OCI-LY7 (cell line): ENCODE data around the gene FKBP1A.

Source experiments
- CTCF ChIP-seq: fragments of 200-600 bp; sonication (generic); conservative IDR thresholded peaks from 2 replicates; pipeline ENCODE4 v1.5.1; 2014; ENCODE audit warnings: mild to moderate bottlenecking, antibody characterized with exemption, low read length, moderate library complexity, mixed read lengths
- EZH2phosphoT487 ChIP-seq: fragments of 200-600 bp; sonication (generic); IDR thresholded peaks from 2 replicates; pipeline ENCODE4 v1.6.1; 2018; ENCODE audit warnings: low read depth, borderline replicate concordance, mild to moderate bottlenecking, mixed run types, antibody characterized with exemption, low read length, moderate library complexity, mixed read lengths

- TF ChIP-seq CTCF = no peak
- TF ChIP-seq EZH2phosphoT487 = no peak
Observed at GRCh38 chr20:1325173-1326030, 67.5 kb downstream of the FKBP1A start.
